H1 (cell line): ENCODE data around the gene CAMK2D. TPM values are rescaled to one million over a fixed set of nuclear protein-coding genes. Genes with fewer than 3 reads are reported as not detected.

Experiments
- JUN ChIP-seq: IDR thresholded peaks from 2 replicates; pipeline ENCODE4 v1.6.1; 2011; ENCODE audit warnings: low read depth, mild to moderate bottlenecking, improper control_type of control experiment, low read length
- polyA plus RNA-seq, 7 experiments: library from polyadenylated mRNA; depleted of rRNA in 3 of 7; stranded (reverse) in 5 of 7; unstranded in 2 of 7; fragments of >200 nt in 5 of 7; fragments of 200-250 nt in 2 of 7; gene quantifications; 1 replicate in 5 of 7; 2 replicates in 1 of 7; 4 replicates in 1 of 7; pipeline versions ENCODE4 v1.2.1 to v1.2.3, GENCODE V29; 2011 to 2013; ENCODE audit warnings: missing spikeins in 2 of 7, mixed read lengths in 2 of 7
- total RNA-seq: library from RNA; stranded (reverse); fragmentation: NEBNext Ultra II Directional; extraction: Animal tissue kit (Norgen Biotek cat#: 25700); gene quantifications from 2 replicates; pipeline ENCODE4 v1.2.1, GENCODE V29; 2021

CAMK2D gene
- total and polyA plus RNA-seq, 2 of the 8 experiments (the other 6 are each of a cell fraction or from before 2014, with no cell fraction given), result 3.2 to 7.0 TPM

GRCh38 chr4:113733685-113734084 is 27.9 kb downstream of the CAMK2D start (continued):
- TF ChIP-seq JUN, result no peak
